Measurements from ENCODE around the gene ARSB.

The ARSB gene

DNA sequence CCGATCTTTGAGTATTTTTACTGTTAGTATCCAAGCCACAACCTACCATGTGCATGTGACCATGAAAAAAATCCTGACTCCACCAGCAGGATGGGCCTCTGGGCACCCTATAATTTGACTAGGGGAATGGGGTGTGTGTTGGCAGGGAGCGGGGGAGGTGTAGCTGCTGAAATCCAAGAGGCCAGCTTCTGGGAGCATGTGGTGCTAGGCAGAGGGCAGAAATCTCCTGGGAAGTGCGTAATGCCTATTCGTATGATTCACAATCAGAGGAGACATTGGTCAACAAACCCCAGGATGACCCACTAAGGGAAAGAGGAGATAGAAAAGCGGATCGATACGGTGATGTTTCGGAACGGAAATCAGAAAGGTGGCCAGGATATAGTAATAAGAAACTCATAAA is 149.9 kb downstream of the ARSB start:
- ATAC-seq (ENCODE audit: low read depth) (no peak), DNase-seq (ENCODE audit: low spot score) (no peak)
- H3K4me3 ChIP-seq (ENCODE audit: severe bottlenecking), result no peak overlapping the region
- no peak for TF ChIP-seq CTCF (IDR thresholded peaks at IDR 0.05; ENCODE audit: poor library complexity, severe bottlenecking)
- H3K27me3 ChIP-seq (ENCODE audit: insufficient read depth, poor library complexity, severe bottlenecking), result no peaks in the 10 kb centered on the region
- H3K36me3 ChIP-seq (ENCODE audit: low read depth), result no peaks in the 10 kb centered on the region
- no peaks in the 10 kb centered on the region for H3K9me3 ChIP-seq (ENCODE audit: severe bottlenecking)
- no peak overlapping the region for H3K27ac ChIP-seq (ENCODE audit: poor library complexity, severe bottlenecking)
- no peaks in the 10 kb centered on the region for H3K4me1 ChIP-seq (ENCODE audit: insufficient read depth, poor library complexity, severe bottlenecking)

GRCh38 chr5:78833284-78833683 is 151.8 kb downstream of the ARSB start:
- no peak overlapping the region for H3K27ac ChIP-seq (ENCODE audit: poor library complexity, severe bottlenecking)
- TF ChIP-seq CTCF (IDR thresholded peaks at IDR 0.05; ENCODE audit: poor library complexity, severe bottlenecking), result no peak
- DNase-seq (ENCODE audit: low spot score) (no peak), ATAC-seq (ENCODE audit: low read depth) (no peak)
- H3K9me3 ChIP-seq (ENCODE audit: severe bottlenecking), result no peaks in the 10 kb centered on the region
- no peaks in the 10 kb centered on the region for H3K4me1 ChIP-seq (ENCODE audit: insufficient read depth, poor library complexity, severe bottlenecking)
- no peaks in the 10 kb centered on the region for H3K27me3 ChIP-seq (ENCODE audit: insufficient read depth, poor library complexity, severe bottlenecking)
- no peaks in the 10 kb centered on the region for H3K36me3 ChIP-seq (ENCODE audit: low read depth)
- no peak overlapping the region for H3K4me3 ChIP-seq (ENCODE audit: severe bottlenecking)

DNA sequence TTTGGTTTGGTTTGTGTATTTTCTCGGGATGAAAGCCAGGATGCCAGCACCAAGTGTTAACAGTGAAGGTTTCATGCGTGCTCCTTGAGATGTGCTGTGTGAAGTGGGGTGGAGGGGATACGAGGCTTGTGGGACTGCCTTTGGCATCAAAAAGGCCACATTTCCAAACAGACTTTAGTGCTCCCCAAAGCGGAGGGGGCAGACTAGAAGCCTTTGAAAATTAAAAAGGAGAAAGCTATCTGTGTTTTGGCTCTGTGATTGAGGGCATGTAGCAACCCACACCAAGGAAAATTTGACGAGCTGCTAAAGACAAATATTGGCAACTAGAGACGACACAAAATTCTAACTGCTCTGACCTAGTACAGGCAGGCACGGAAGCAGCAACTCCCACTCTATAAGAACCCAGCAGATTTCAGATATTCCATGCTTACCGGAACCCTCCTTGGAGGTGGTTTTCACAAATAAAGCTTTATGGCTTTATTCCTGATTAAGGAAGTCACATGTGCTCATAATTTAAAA is 154.5 kb downstream of the ARSB start:
- H3K4me1 ChIP-seq (ENCODE audit: insufficient read depth, poor library complexity, severe bottlenecking), result no peaks in the 10 kb centered on the region

GRCh38 chr5:78829811-78830527 is 155.1 kb downstream of the ARSB start:
- Histone ChIP-seq H3K27me3 (ENCODE audit: insufficient read depth, poor library complexity, severe bottlenecking) (no peaks in the 10 kb centered on the region), H3K27ac (ENCODE audit: poor library complexity, severe bottlenecking) (no peak overlapping the region), H3K36me3 (ENCODE audit: low read depth) (no peaks in the 10 kb centered on the region), H3K4me1 (ENCODE audit: insufficient read depth, poor library complexity, severe bottlenecking) (no peaks in the 10 kb centered on the region), H3K4me3 (ENCODE audit: severe bottlenecking) (no peak overlapping the region), H3K9me3 (ENCODE audit: severe bottlenecking) (no peaks in the 10 kb centered on the region)
- no peak for TF ChIP-seq CTCF (IDR thresholded peaks at IDR 0.05; ENCODE audit: poor library complexity, severe bottlenecking)
- DNase-seq (ENCODE audit: low spot score) (no peak), ATAC-seq (ENCODE audit: low read depth) (no peak)

More for the DNA sequence above, 154.5 kb downstream of the ARSB start:
- ATAC-seq (ENCODE audit: low read depth) (no peak), DNase-seq (ENCODE audit: low spot score) (no peak)
- no peaks in the 10 kb centered on the region for H3K9me3 ChIP-seq (ENCODE audit: severe bottlenecking)
- H3K27ac ChIP-seq (ENCODE audit: poor library complexity, severe bottlenecking), result no peak overlapping the region
- H3K4me3 ChIP-seq (ENCODE audit: severe bottlenecking), result no peak overlapping the region
- TF ChIP-seq CTCF (IDR thresholded peaks at IDR 0.05; ENCODE audit: poor library complexity, severe bottlenecking), result no peak
- H3K36me3 ChIP-seq (ENCODE audit: low read depth), result no peaks in the 10 kb centered on the region
- H3K27me3 ChIP-seq (ENCODE audit: insufficient read depth, poor library complexity, severe bottlenecking), result no peaks in the 10 kb centered on the region

GRCh38 chr5:78827725-78828124 is 157.4 kb downstream of the ARSB start:
- no peak for ATAC-seq (ENCODE audit: low read depth)

More at GRCh38 chr5:78827725-78828124, 157.4 kb downstream of the ARSB start:
- H3K36me3 ChIP-seq (ENCODE audit: low read depth), result no peaks in the 10 kb centered on the region
- no peak overlapping the region for H3K27ac ChIP-seq (ENCODE audit: poor library complexity, severe bottlenecking)
- H3K4me1 ChIP-seq (ENCODE audit: insufficient read depth, poor library complexity, severe bottlenecking), result no peaks in the 10 kb centered on the region
- no peak for TF ChIP-seq CTCF (IDR thresholded peaks at IDR 0.05; ENCODE audit: poor library complexity, severe bottlenecking)
- no peak overlapping the region for H3K4me3 ChIP-seq (ENCODE audit: severe bottlenecking)
- H3K9me3 ChIP-seq (ENCODE audit: severe bottlenecking), result no peaks in the 10 kb centered on the region
- DNase-seq (ENCODE audit: low spot score), result no peak
- H3K27me3 ChIP-seq (ENCODE audit: insufficient read depth, poor library complexity, severe bottlenecking), result no peaks in the 10 kb centered on the region

Measured in RWPE2 (cell line).